GM12878 (cell line): ENCODE measurements around the gene PDIK1L. TPM values are rescaled to one million over a fixed set of nuclear protein-coding genes. Genes with fewer than 3 reads are reported as not detected.

Source experiments
- ATAC-seq: fragments of 200-7000 bp; cut with Tn5 transposase; 3 replicates; pipeline ENCODE4 v1.9.1; 2020; ENCODE audit warnings: mild to moderate bottlenecking, moderate library complexity
- BruUV-seq: library from RNA; stranded (reverse); fragments of 400-500 nt; replicated peaks from 2 replicates; lab custom pipeline; 2021; lab: Mats Ljungman, UMichigan
- CTCF ChIA-PET: fragments of 300-600 bp; sonication (Branson Sonifier 250); formaldehyde crosslinking; extraction: SDS; loops from one replicate; lab custom pipeline; 2021; ENCODE audit warnings: inconsistent platforms; lab: Yijun Ruan, JAX
- POLR2A ChIA-PET: fragments of 350-600 bp; formaldehyde crosslinking; extraction: SDS; loops from one replicate; lab custom pipeline; 2021; ENCODE audit warnings: inconsistent platforms; lab: Charles Lee
- RAD21 ChIA-PET: fragments of 300-600 bp; sonication (Branson Sonifier 250); formaldehyde crosslinking; loops from one replicate; lab custom pipeline; 2023; ENCODE audit warnings: antibody characterized with exemption; ENCODE audit not compliant: unreplicated experiment; lab: Charles Lee
- SMC1A ChIA-PET: fragments of 300-600 bp; sonication (Branson Sonifier 250); formaldehyde crosslinking; loops from one replicate; lab custom pipeline; 2023; ENCODE audit not compliant: unreplicated experiment, uncharacterized antibody; lab: Charles Lee
- DNase-seq: peaks from one replicate; pipeline ENCODE4 v3.0.0-alpha.2; 2011; ENCODE audit warnings: low read depth, low spot score
- FAIRE-seq: peaks from 3 replicates; lab custom pipeline; 2011; peaks lifted over from hg19 to GRCh38; lab: Jason Lieb, UNC
- H2AFZ ChIP-seq: 2 replicates; pipeline ENCODE4 v1.6.0; 2011; ENCODE audit warnings: low read depth, low read length, control low read depth; ENCODE audit not compliant: control insufficient read depth
- H3K27ac ChIP-seq: 2 replicates; pipeline ENCODE4 v1.5.1; 2011; ENCODE audit warnings: control low read depth; ENCODE audit not compliant: control insufficient read depth, insufficient read depth
- H3K27me3 ChIP-seq, 2 experiments: replicated peaks in 1 of 2; 2 replicates each; pipeline versions ENCODE4 v1.6.0 to v1.6.1; 2011; ENCODE audit warnings: low read length in 1 of 2; ENCODE audit not compliant: control insufficient read depth in 2 of 2, insufficient read depth in 2 of 2
- H3K36me3 ChIP-seq, 2 experiments: 2 replicates each; pipeline ENCODE4 v1.5.1; 2011; ENCODE audit warnings: low read length in 1 of 2; ENCODE audit not compliant: control insufficient read depth in 2 of 2, insufficient read depth in 2 of 2
- H3K4me1 ChIP-seq: 2 replicates; pipeline ENCODE4 v1.6.1; 2011; ENCODE audit warnings: mild to moderate bottlenecking, low read length, moderate library complexity, mixed read lengths; ENCODE audit not compliant: control insufficient read depth, insufficient read depth
- H3K4me2 ChIP-seq: 2 replicates; pipeline ENCODE4 v1.6.0; 2011; ENCODE audit warnings: control low read depth; ENCODE audit not compliant: control insufficient read depth, insufficient read depth
- H3K4me3 ChIP-seq: fragments of 200-600 bp; sonication (generic); 2 replicates; pipeline ENCODE4 v1.5.1; 2016
- H3K79me2 ChIP-seq: 2 replicates; pipeline ENCODE4 v1.6.0; 2011; ENCODE audit warnings: low read length; ENCODE audit not compliant: control insufficient read depth, insufficient read depth
- H3K9ac ChIP-seq: 2 replicates; pipeline ENCODE4 v1.8.0; 2011; ENCODE audit warnings: low read length, control low read depth, mixed read lengths; ENCODE audit not compliant: control insufficient read depth, insufficient read depth
- H3K9me3 ChIP-seq: replicated peaks from 3 replicates; pipeline ENCODE4 v1.5.1; 2011; ENCODE audit warnings: mild to moderate bottlenecking, low read length; ENCODE audit not compliant: control insufficient read depth, insufficient read depth
- H4K20me1 ChIP-seq: 2 replicates; pipeline ENCODE4 v1.6.0; 2011; ENCODE audit not compliant: control insufficient read depth, insufficient read depth
- CEBPB ChIP-seq, 2 experiments: fragments of 150-350 bp in 1 of 2; IDR thresholded peaks; 2 replicates each; pipeline ENCODE4 v1.6.1; 2012 to 2014; ENCODE audit warnings: low read depth in 2 of 2, low read length in 2 of 2, borderline replicate concordance in 1 of 2, inconsistent platforms in 1 of 2
- CEBPZ ChIP-seq: fragments of 150-350 bp; IDR thresholded peaks from 2 replicates; pipeline ENCODE4 v1.6.1; 2016; ENCODE audit warnings: low read depth, low read length
- EED ChIP-seq: sonication (generic); IDR thresholded peaks from 2 replicates; pipeline ENCODE4 v1.6.1; 2016; ENCODE audit warnings: antibody characterized with exemption, low read depth
- ETV6 ChIP-seq, 2 experiments: fragments of 450-650 bp in 1 of 2; IDR thresholded peaks in 1 of 2; conservative IDR thresholded peaks in 1 of 2; 2 replicates each; pipeline ENCODE4 v1.6.1; 2014; ENCODE audit warnings: antibody characterized with exemption in 1 of 2, borderline replicate concordance in 1 of 2, low read depth in 1 of 2, mild to moderate bottlenecking in 1 of 2, moderate library complexity in 1 of 2
- EZH2 ChIP-seq: IDR thresholded peaks from 2 replicates; pipeline ENCODE4 v1.6.1; 2012; ENCODE audit warnings: low read depth, mild to moderate bottlenecking, control low read depth, inconsistent platforms, low read length, borderline replicate concordance; ENCODE audit not compliant: control insufficient read depth
- IRF3 ChIP-seq: fragments of 450-650 bp; IDR thresholded peaks from 2 replicates; pipeline ENCODE4 v1.6.1; 2014; ENCODE audit warnings: mild to moderate bottlenecking
- NBN ChIP-seq: fragments of 450-650 bp; IDR thresholded peaks from 2 replicates; pipeline ENCODE4 v1.6.1; 2016
- RELB ChIP-seq: fragments of 450-650 bp; IDR thresholded peaks from 2 replicates; pipeline ENCODE4 v1.6.1; 2017; ENCODE audit warnings: low read depth, mild to moderate bottlenecking, moderate library complexity
- YBX1 ChIP-seq: fragments of 450-650 bp; IDR thresholded peaks from 2 replicates; pipeline ENCODE4 v1.6.1; 2016; ENCODE audit warnings: antibody characterized with exemption
- ZBED1 ChIP-seq: IDR thresholded peaks from 2 replicates; pipeline ENCODE4 v1.6.1; 2016; ENCODE audit warnings: borderline replicate concordance
- ZNF384 ChIP-seq: IDR thresholded peaks from 2 replicates; pipeline ENCODE4 v1.6.1; 2012; ENCODE audit warnings: low read depth, mild to moderate bottlenecking, low read length, improper control_type of control experiment, borderline replicate concordance
- WGBS: methylation state at CpG from one replicate; pipeline ENCODE4 v1.1.6; 2016; ENCODE audit warnings: low lambda C conversion rate; ENCODE audit not compliant: insufficient replicate concordance, insufficient coverage; ENCODE audit errors: missing lambda C conversion rate; 5-methylcytosine and 5-hydroxymethylcytosine counted together
- in situ Hi-C: fragments of 300-500 bp; cut with MboI; formaldehyde crosslinking; loops from 9 replicates; pipeline ENCODE4 v1.14.3; 2018; ENCODE audit warnings: mixed read lengths
- intact Hi-C: fragments of 100-400 bp; cut with micrococcal nuclease; formaldehyde crosslinking; loops from one replicate; pipeline ENCODE4 v1.14.2; 2022; ENCODE audit not compliant: unreplicated experiment
- polyA plus RNA-seq, 11 experiments: library from polyadenylated mRNA; depleted of rRNA in 4 of 11; unstranded in 6 of 11; stranded (reverse) in 5 of 11; fragments of >200 nt; fragmentation: Nextera tagmentation in 4 of 11; fragmentation: Illumina TruSeq in 1 of 11; extraction: Ambion mirVana in 4 of 11; extraction: Trizol in 1 of 11; gene quantifications; 1 replicate in 1 of 11; 2 replicates in 10 of 11; pipeline versions ENCODE4 v1.2.1 to v1.2.3, GENCODE V29; 2011 to 2016; ENCODE audit warnings: inconsistent platforms in 2 of 11, missing spikeins in 2 of 11, low read depth in 1 of 11
- total RNA-seq, 4 experiments: library from RNA; depleted of rRNA in 3 of 4; stranded (reverse); fragments of >200 nt in 3 of 4; fragmentation: Illumina TruSeq in 1 of 4; extraction: Trizol in 1 of 4; gene quantifications; 2 replicates each; pipeline versions ENCODE4 v1.2.1 to v1.2.3, GENCODE V29; 2013 to 2021

PDIK1L gene
- total and polyA plus RNA-seq, 10 of the 15 experiments (the other 5 are each of a cell fraction or from before 2014, with no cell fraction given), result 4.0 to 15.9 (median 10.5) TPM

GRCh38 chr1:26162220-26162709, 50.6 kb downstream of the PDIK1L start:
- no peaks in the 10 kb centered on the region for H3K79me2 ChIP-seq
- H3K4me2 ChIP-seq, result peak overlapping the region; percentile 64; the same call in 1 of the 2 replicates
- RAD21 ChIA-PET, result no interaction called here
- WGBS, result 38% methylated on average over 21 of the region's 21 CpGs
- BruUV-seq, result no TSS peak
- intact Hi-C loops (loop anchor here (5.0 to 10.0 kb wide), 2 partner anchors 55 to 233 kb away; no protein-coding TSS in a partner anchor), in situ Hi-C loops (no loop called here)
- H3K27me3 ChIP-seq, result peaks cover 3 to 22% of the 10 kb centered on the region in 2 experiments
- DNase-seq (no peak), FAIRE-seq (no peak), ATAC-seq (no peak)
- SMC1A ChIA-PET, result no interaction called here
- no peak overlapping the region for H3K4me3 ChIP-seq
- TF ChIP-seq YBX1 (no peak), EED (no peak), ZNF384 (no peak)
- H3K36me3 ChIP-seq, result no peaks in the 10 kb centered on the region
- peaks cover 4% of the 10 kb centered on the region for H3K4me1 ChIP-seq
- H4K20me1 ChIP-seq, result no peaks in the 10 kb centered on the region
- POLR2A ChIA-PET, result no interaction called here
- no peaks in the 10 kb centered on the region; the same call in 2 of the 3 replicates for H3K9me3 ChIP-seq
- no peak overlapping the region for H3K27ac ChIP-seq
- CTCF ChIA-PET, result interaction anchor here (1.0 kb wide), 1 partner anchor 17 kb away, joined by 3 read pairs; no protein-coding TSS in a partner anchor
- no peak overlapping the region for H3K9ac ChIP-seq
- no peak overlapping the region for H2AFZ ChIP-seq

- no peak overlapping the region for H2AFZ ChIP-seq
- TF ChIP-seq CEBPZ, result no peak
- TF ChIP-seq CEBPB (IDR thresholded peaks at IDR 0.05; ENCODE audit: borderline replicate concordance in 1 of 2, low read depth in 2 of 2, low read length in 2 of 2), result no peak
- no peak for TF ChIP-seq NBN
- TF ChIP-seq IRF3, result no peak
- no peak for TF ChIP-seq EZH2
- no peak for TF ChIP-seq ETV6 (conservative IDR thresholded peaks at IDR 0.05 in 1 of 2, IDR thresholded peaks at IDR 0.05 in 1 of 2; ENCODE audit: borderline replicate concordance in 1 of 2, low read depth in 1 of 2)
- no peak for TF ChIP-seq ZBED1
- no peak for TF ChIP-seq RELB
These were observed 52.0 kb downstream of the PDIK1L start for GRCh38 chr1:26163684-26164035.

More at GRCh38 chr1:26163684-26164035, 52.0 kb downstream of the PDIK1L start:
- no peak for FAIRE-seq
- POLR2A ChIA-PET, result no interaction called here
- Histone ChIP-seq H3K27ac (no peak overlapping the region), H3K27me3 (peaks cover 3 to 18% of the 10 kb centered on the region in 2 experiments), H3K36me3 (no peaks in the 10 kb centered on the region), H3K4me1 (peaks cover 4% of the 10 kb centered on the region), H3K9me3 (no peaks in the 10 kb centered on the region; the same call in 2 of the 3 replicates), H3K4me2 (peak overlapping the region; percentile 84), H3K4me3 (no peak overlapping the region), H3K9ac (no peak overlapping the region), H3K79me2 (no peaks in the 10 kb centered on the region), H4K20me1 (no peaks in the 10 kb centered on the region)
- CTCF ChIA-PET, result interaction anchor here (0.6 to 1.3 kb wide), 3 partner anchors 70 to 1471 kb away, joined by 3 to 4 read pairs (median 4); partner anchors contain the start of gene CEP85
- RAD21 ChIA-PET, result no interaction called here
- in situ Hi-C loops (no loop called here), intact Hi-C loops (loop anchor here (5.0 to 10.0 kb wide), 2 partner anchors 56 to 231 kb away; no protein-coding TSS in a partner anchor)
- 57% methylated on average over 9 of the region's 9 CpGs for WGBS
- no peak for ATAC-seq
- SMC1A ChIA-PET, result no interaction called here
- no peak for DNase-seq
- no TSS peak for BruUV-seq
